SK-N-SH (cell line): ENCODE measurements around the gene KAT14. TPM values are rescaled to one million over a fixed set of nuclear protein-coding genes. Genes with fewer than 3 reads are reported as not detected.
"Not testable (repeated sequence)": the region's sequence is repeated elsewhere in the genome, so short reads cannot be mapped to it uniquely, and the experiment has no call there.

Experiments
- CTCF ChIA-PET: fragments of 300-600, 350-600 bp; formaldehyde crosslinking; extraction: SDS; loops from one replicate; lab custom pipeline; 2021; lab: Yijun Ruan, JAX
- POLR2A ChIA-PET: fragments of 350-600 bp; sonication (Branson Sonifier 250); formaldehyde crosslinking; extraction: SDS; loops from one replicate; lab custom pipeline; 2020; ENCODE audit warnings: antibody characterized with exemption, inconsistent platforms; lab: Yijun Ruan, JAX
- DNase-seq: peaks from one replicate; pipeline ENCODE4 v3.0.0; 2012
- H2AFZ ChIP-seq: fragments of 200-600 bp; sonication (generic); 2 replicates; pipeline ENCODE4 v1.8.1; 2016; ENCODE audit warnings: antibody characterized with exemption, mild to moderate bottlenecking, low read depth
- H3F3A ChIP-seq: fragments of 200-600 bp; sonication (generic); replicated peaks from 2 replicates; pipeline ENCODE3; 2016; ENCODE audit warnings: antibody characterized with exemption, mild to moderate bottlenecking; ENCODE audit not compliant: insufficient read depth
- H3K27ac ChIP-seq, 2 experiments: fragments of 200-500 bp in 1 of 2; fragments of 200-600 bp in 1 of 2; sonication (Bioruptor generic) in 1 of 2; sonication (generic), shearing (Covaris generic) in 1 of 2; 2 replicates each; pipeline versions ENCODE4 v1.5.1 to v1.6.1; 2014 to 2016; ENCODE audit warnings: low read depth in 2 of 2, inconsistent platforms in 1 of 2, low read length in 1 of 2, mild to moderate bottlenecking in 1 of 2, mixed read lengths in 1 of 2
- H3K27me3 ChIP-seq: fragments of 200-600 bp; sonication (generic), shearing (Covaris generic); 2 replicates; pipeline ENCODE4 v1.6.1; 2016; ENCODE audit warnings: mixed run types; ENCODE audit not compliant: insufficient read depth
- H3K36me3 ChIP-seq, 2 experiments: fragments of 200-500 bp in 1 of 2; fragments of 200-600 bp in 1 of 2; sonication (Bioruptor generic) in 1 of 2; sonication (generic) in 1 of 2; replicated peaks in 1 of 2; 2 replicates each; pipeline versions ENCODE3 to v1.5.1; 2014 to 2016; ENCODE audit warnings: low read length in 1 of 2, mild to moderate bottlenecking in 1 of 2; ENCODE audit not compliant: insufficient read depth in 2 of 2, control insufficient read depth in 1 of 2
- H3K4me1 ChIP-seq, 2 experiments: fragments of 200-500 bp in 1 of 2; fragments of 200-600 bp in 1 of 2; sonication (Bioruptor generic) in 1 of 2; sonication (generic), shearing (Covaris generic) in 1 of 2; 2 replicates each; pipeline versions ENCODE4 v1.5.1 to v1.6.1; 2014 to 2016; ENCODE audit warnings: low read depth in 1 of 2, low read length in 1 of 2, mixed run types in 1 of 2; ENCODE audit not compliant: insufficient read depth in 2 of 2, control insufficient read depth in 1 of 2
- H3K4me2 ChIP-seq: fragments of 200-600 bp; sonication (generic), shearing (Covaris generic); 2 replicates; pipeline ENCODE4 v1.6.1; 2017; ENCODE audit warnings: mixed run types
- H3K4me3 ChIP-seq, 2 experiments: fragments of 200-500 bp in 1 of 2; fragments of 200-600 bp in 1 of 2; sonication (Bioruptor generic) in 1 of 2; sonication (generic), shearing (Covaris generic) in 1 of 2; 2 replicates each; pipeline versions ENCODE4 v1.5.1 to v1.8.1; 2014 to 2016; ENCODE audit warnings: low read depth in 2 of 2, inconsistent platforms in 1 of 2, low read length in 1 of 2, mild to moderate bottlenecking in 1 of 2, mixed read lengths in 1 of 2, moderate library complexity in 1 of 2
- H3K79me2 ChIP-seq: fragments of 200-600 bp; sonication (generic); 2 replicates; pipeline ENCODE4 v1.8.1; 2017; ENCODE audit warnings: mild to moderate bottlenecking; ENCODE audit not compliant: insufficient read depth
- H3K9ac ChIP-seq: fragments of 200-600 bp; sonication (generic); 2 replicates; pipeline ENCODE4 v1.6.1; 2017; ENCODE audit warnings: mixed run types
- H3K9me2 ChIP-seq: fragments of 200-600 bp; sonication (generic); 2 replicates; pipeline ENCODE4 v1.6.1; 2017; ENCODE audit warnings: mixed run types
- H3K9me3 ChIP-seq: fragments of 200-600 bp; sonication (generic); 2 replicates; pipeline ENCODE4 v1.6.1; 2017; ENCODE audit warnings: mixed run types, mild to moderate bottlenecking, moderate library complexity
- H4K20me1 ChIP-seq: fragments of 200-600 bp; sonication (generic); 2 replicates; pipeline ENCODE4 v1.6.1; 2017; ENCODE audit warnings: mild to moderate bottlenecking, mixed run types; ENCODE audit not compliant: insufficient read depth
- EP300 ChIP-seq, 2 experiments: IDR thresholded peaks; 2 replicates each; pipeline versions ENCODE4 v1.4.0 to v1.6.1; 2012; ENCODE audit warnings: borderline replicate concordance in 1 of 2, low read depth in 1 of 2, low read length in 1 of 2
- FOXJ3 ChIP-seq: sonication (generic); formaldehyde crosslinking; IDR thresholded peaks from 2 replicates; pipeline ENCODE4 v1.5.1; 2020; ENCODE audit warnings: mild to moderate bottlenecking, missing genetic modification reagents
- GABPA ChIP-seq: IDR thresholded peaks from 2 replicates; pipeline ENCODE4 v1.4.0; 2012; ENCODE audit warnings: low read depth, mild to moderate bottlenecking
- NRF1 ChIP-seq: IDR thresholded peaks from 2 replicates; pipeline ENCODE4 v1.6.1; 2012; ENCODE audit warnings: low read depth, mild to moderate bottlenecking, low read length
- RCOR1 ChIP-seq: fragments of 150-350 bp; IDR thresholded peaks from 2 replicates; pipeline ENCODE4 v1.6.1; 2017; ENCODE audit warnings: antibody characterized with exemption, low read length
- RFX5 ChIP-seq: IDR thresholded peaks from 2 replicates; pipeline ENCODE4 v1.6.1; 2012; ENCODE audit warnings: mild to moderate bottlenecking, improper control_type of control experiment, low read length
- SIN3A ChIP-seq: IDR thresholded peaks from 2 replicates; pipeline ENCODE4 v1.6.1; 2012; ENCODE audit warnings: low read depth, mild to moderate bottlenecking, low read length, moderate library complexity, borderline replicate concordance
- TEAD4 ChIP-seq: IDR thresholded peaks from 2 replicates; pipeline ENCODE4 v1.4.0; 2012; ENCODE audit warnings: mild to moderate bottlenecking, borderline replicate concordance; ENCODE audit not compliant: insufficient read depth
- YY1 ChIP-seq: IDR thresholded peaks from 2 replicates; pipeline ENCODE4 v1.4.0; 2012; ENCODE audit warnings: low read depth, mild to moderate bottlenecking
- WGBS: methylation state at CpG from one replicate; pipeline ENCODE4 v1.1.6; 2017; ENCODE audit warnings: low lambda C conversion rate; 5-methylcytosine and 5-hydroxymethylcytosine counted together
- polyA plus RNA-seq, 3 experiments: library from polyadenylated mRNA; depleted of rRNA; stranded (reverse); fragments of >200 nt; gene quantifications; 2 replicates each; pipeline ENCODE4 v1.2.3, GENCODE V29; 2012
- TF ChIP-seq, protein P1 (sequence below): IDR thresholded peaks from 2 replicates; pipeline ENCODE4 v1.4.0; 2012; ENCODE audit warnings: low read depth, borderline replicate concordance
- TF ChIP-seq, protein P2 (sequence below): IDR thresholded peaks from 2 replicates; pipeline ENCODE4; 2012
- TF ChIP-seq, protein P3 (sequence below): IDR thresholded peaks from 2 replicates; pipeline ENCODE4 v1.6.1; 2012; ENCODE audit warnings: mild to moderate bottlenecking, low read depth, low read length, moderate library complexity
- TF ChIP-seq, protein P4 (sequence below): fragments of 150-350 bp; IDR thresholded peaks from 2 replicates; pipeline ENCODE4 v1.6.1; 2017; ENCODE audit warnings: antibody characterized with exemption, low read length, low read depth, borderline replicate concordance
- TF ChIP-seq, protein P5 (sequence below): fragments of 150-350 bp; IDR thresholded peaks from 2 replicates; pipeline ENCODE4 v1.6.1; 2016; ENCODE audit warnings: mild to moderate bottlenecking, low read depth, low read length

The KAT14 gene
- polyA plus RNA-seq, 1 of the 3 experiments (the other 2 are of a cell fraction) = 7.3 TPM

DNA sequence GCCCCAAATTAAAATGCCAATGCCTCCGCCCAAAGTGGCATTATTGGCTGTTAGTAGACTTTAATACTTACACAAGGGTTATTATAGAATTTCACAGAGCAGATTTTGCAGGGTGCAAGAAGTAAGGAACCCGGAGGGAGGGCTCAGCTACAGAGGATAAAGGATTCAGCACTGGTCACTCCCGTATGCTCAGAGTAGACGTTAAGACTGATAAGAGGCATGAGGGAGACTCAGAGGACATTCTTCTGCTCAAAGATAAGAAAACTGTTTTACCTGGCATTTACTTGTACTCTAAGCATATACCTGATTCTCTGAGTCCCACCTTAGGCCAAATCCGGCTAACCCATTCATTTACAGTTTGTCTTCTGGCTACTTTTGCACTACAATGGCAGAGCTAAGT lies 43.5 kb upstream of the KAT14 start:
- Histone ChIP-seq H3K9me2 (no peaks in the 10 kb centered on the region), H3F3A (no peaks in the 10 kb centered on the region), H3K36me3 (no peaks in the 10 kb centered on the region), H3K4me2 (no peak overlapping the region), H3K4me1 (no peaks in the 10 kb centered on the region), H3K9ac (no peak overlapping the region), H3K27me3 (peaks cover 27% of the 10 kb centered on the region; the same call in 1 of the 2 replicates), H2AFZ (no peak overlapping the region), H3K27ac (no peak overlapping the region), H3K4me3 (no peak overlapping the region), H3K79me2 (no peaks in the 10 kb centered on the region), H3K9me3 (no peaks in the 10 kb centered on the region), H4K20me1 (no peaks in the 10 kb centered on the region)
- POLR2A ChIA-PET = no interaction called here
- CTCF ChIA-PET = no interaction called here
- DNase-seq = no peak
- TF ChIP-seq GABPA (no peak), SIN3A (no peak), YY1 (no peak), EP300 (IDR thresholded peaks at IDR 0.05; ENCODE audit: borderline replicate concordance in 1 of 2, low read depth in 1 of 2, low read length in 1 of 2) (no peak), FOXJ3 (CRISPR knock-in tag) (no peak), TEAD4 (no peak), RCOR1 (no peak), NRF1 (no peak), RFX5 (no peak)
- TF ChIP-seq, protein P1, sequence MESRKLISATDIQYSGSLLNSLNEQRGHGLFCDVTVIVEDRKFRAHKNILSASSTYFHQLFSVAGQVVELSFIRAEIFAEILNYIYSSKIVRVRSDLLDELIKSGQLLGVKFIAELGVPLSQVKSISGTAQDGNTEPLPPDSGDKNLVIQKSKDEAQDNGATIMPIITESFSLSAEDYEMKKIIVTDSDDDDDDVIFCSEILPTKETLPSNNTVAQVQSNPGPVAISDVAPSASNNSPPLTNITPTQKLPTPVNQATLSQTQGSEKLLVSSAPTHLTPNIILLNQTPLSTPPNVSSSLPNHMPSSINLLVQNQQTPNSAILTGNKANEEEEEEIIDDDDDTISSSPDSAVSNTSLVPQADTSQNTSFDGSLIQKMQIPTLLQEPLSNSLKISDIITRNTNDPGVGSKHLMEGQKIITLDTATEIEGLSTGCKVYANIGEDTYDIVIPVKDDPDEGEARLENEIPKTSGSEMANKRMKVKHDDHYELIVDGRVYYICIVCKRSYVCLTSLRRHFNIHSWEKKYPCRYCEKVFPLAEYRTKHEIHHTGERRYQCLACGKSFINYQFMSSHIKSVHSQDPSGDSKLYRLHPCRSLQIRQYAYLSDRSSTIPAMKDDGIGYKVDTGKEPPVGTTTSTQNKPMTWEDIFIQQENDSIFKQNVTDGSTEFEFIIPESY = no peak
- TF ChIP-seq, protein P2, sequence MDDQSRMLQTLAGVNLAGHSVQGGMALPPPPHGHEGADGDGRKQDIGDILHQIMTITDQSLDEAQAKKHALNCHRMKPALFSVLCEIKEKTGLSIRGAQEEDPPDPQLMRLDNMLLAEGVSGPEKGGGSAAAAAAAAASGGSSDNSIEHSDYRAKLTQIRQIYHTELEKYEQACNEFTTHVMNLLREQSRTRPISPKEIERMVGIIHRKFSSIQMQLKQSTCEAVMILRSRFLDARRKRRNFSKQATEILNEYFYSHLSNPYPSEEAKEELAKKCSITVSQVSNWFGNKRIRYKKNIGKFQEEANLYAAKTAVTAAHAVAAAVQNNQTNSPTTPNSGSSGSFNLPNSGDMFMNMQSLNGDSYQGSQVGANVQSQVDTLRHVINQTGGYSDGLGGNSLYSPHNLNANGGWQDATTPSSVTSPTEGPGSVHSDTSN = no peak
- TF ChIP-seq, protein P3, sequence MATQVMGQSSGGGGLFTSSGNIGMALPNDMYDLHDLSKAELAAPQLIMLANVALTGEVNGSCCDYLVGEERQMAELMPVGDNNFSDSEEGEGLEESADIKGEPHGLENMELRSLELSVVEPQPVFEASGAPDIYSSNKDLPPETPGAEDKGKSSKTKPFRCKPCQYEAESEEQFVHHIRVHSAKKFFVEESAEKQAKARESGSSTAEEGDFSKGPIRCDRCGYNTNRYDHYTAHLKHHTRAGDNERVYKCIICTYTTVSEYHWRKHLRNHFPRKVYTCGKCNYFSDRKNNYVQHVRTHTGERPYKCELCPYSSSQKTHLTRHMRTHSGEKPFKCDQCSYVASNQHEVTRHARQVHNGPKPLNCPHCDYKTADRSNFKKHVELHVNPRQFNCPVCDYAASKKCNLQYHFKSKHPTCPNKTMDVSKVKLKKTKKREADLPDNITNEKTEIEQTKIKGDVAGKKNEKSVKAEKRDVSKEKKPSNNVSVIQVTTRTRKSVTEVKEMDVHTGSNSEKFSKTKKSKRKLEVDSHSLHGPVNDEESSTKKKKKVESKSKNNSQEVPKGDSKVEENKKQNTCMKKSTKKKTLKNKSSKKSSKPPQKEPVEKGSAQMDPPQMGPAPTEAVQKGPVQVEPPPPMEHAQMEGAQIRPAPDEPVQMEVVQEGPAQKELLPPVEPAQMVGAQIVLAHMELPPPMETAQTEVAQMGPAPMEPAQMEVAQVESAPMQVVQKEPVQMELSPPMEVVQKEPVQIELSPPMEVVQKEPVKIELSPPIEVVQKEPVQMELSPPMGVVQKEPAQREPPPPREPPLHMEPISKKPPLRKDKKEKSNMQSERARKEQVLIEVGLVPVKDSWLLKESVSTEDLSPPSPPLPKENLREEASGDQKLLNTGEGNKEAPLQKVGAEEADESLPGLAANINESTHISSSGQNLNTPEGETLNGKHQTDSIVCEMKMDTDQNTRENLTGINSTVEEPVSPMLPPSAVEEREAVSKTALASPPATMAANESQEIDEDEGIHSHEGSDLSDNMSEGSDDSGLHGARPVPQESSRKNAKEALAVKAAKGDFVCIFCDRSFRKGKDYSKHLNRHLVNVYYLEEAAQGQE = no peak
- TF ChIP-seq, protein P4, sequence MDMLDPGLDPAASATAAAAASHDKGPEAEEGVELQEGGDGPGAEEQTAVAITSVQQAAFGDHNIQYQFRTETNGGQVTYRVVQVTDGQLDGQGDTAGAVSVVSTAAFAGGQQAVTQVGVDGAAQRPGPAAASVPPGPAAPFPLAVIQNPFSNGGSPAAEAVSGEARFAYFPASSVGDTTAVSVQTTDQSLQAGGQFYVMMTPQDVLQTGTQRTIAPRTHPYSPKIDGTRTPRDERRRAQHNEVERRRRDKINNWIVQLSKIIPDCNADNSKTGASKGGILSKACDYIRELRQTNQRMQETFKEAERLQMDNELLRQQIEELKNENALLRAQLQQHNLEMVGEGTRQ = no peak
- TF ChIP-seq, protein P5, sequence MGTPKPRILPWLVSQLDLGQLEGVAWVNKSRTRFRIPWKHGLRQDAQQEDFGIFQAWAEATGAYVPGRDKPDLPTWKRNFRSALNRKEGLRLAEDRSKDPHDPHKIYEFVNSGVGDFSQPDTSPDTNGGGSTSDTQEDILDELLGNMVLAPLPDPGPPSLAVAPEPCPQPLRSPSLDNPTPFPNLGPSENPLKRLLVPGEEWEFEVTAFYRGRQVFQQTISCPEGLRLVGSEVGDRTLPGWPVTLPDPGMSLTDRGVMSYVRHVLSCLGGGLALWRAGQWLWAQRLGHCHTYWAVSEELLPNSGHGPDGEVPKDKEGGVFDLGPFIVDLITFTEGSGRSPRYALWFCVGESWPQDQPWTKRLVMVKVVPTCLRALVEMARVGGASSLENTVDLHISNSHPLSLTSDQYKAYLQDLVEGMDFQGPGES = no peak
- WGBS = 47% methylated on average over 5 of the region's 5 CpGs

DNA sequence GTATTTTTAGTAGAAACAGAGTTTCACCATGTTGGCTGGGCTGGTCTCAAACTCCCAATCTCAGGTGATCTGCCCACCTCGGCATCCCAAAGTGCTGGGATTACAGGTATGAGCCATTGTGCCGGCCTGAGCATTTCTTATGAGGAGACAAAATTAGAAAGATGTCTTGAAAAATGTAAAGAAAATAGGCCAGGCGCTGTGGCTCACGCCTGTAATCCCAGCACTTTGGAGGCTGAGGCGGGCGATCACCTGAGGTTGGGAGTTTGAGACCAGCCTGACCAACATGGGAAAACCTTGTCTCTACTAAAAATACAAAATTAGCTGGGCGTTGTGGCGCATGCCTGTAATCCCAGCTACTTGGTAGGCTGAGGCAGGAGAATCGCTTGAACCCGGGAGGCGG lies 37.1 kb upstream of the KAT14 start:
- H3K79me2 ChIP-seq, H3K27ac ChIP-seq, DNase-seq, CTCF ChIA-PET, H2AFZ ChIP-seq, H3K36me3 ChIP-seq, POLR2A ChIA-PET, H3K9ac ChIP-seq, H3K4me2 ChIP-seq, H4K20me1 ChIP-seq, H3K9me2 ChIP-seq, H3K9me3 ChIP-seq, H3K4me1 ChIP-seq, H3F3A ChIP-seq, H3K27me3 ChIP-seq, H3K4me3 ChIP-seq: not testable (repeated sequence)
- WGBS = 73% methylated on average over 11 of the region's 11 CpGs
